A375 (cell line): ENCODE data around the gene CTSH. TPM values are rescaled to one million over a fixed set of nuclear protein-coding genes. Genes with fewer than 3 reads are reported as not detected.

ENCODE experiments used
- small RNA-seq: library from RNA; depleted of rRNA; stranded (forward); fragments of <200 nt; gene quantifications from one replicate; pipeline ENCODE3, GENCODE V24; 2014
- total RNA-seq: library from RNA; depleted of rRNA; stranded (reverse); fragments of >200 nt; shearing (Covaris generic); gene quantifications from 2 replicates; pipeline ENCODE4 v1.2.3, GENCODE V29; 2014; rRNA removed

Gene CTSH
- 17.2 and 34.3 TPM in 2 replicates for total RNA-seq

DNA sequence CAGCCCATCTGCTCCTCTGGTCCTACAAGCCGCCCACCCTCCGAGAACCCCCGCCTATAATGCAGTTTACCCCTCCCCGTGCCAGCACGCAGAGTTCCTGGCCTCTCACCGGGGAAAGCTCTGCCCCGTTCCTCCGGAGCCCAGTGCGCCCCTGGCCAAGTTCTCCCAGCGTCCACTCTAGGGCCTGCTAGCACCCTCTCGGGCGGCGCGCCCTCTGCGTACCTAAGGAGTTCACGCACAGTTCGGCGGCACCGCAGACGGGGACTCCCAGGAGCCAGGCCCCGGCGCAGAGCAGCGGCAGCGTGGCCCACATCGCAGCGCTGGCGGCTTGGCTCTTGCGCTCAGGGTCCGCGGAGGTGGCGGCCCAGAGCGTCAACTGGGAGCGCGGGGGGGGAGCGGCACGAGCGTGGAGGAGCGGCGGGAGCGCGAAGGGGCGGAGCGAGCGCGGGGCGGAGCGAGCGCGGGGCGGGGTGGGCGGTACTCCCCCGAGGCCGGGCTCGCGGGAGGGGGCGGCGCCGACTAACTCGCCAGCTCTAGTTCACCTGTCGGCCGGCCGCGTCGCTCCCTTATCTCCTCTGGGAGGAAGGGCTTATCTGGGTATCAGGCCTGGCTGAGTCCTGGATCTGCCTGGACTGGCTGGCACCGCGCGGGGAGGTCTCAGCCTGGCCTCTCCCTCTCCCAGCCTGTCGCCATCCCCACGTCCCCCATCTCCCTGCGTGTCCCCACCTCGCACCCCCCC is at the start of gene CTSH:
CTSH (minus strand) TSS at position 378 of the 739 bp plus-strand sequence; CDS start at position 313, 65 bp downstream.

GRCh38 chr15:78872155-78872971 is 72.5 kb downstream of the CTSH start, which contains the start of gene MORF4L1:
TSS of gene MORF4L1 (plus strand) at chr15:78872890. CDS start at chr15:78873018, 128 bp downstream.

Small RNA genes within 50 kb of the gene (small RNA-seq; reads per million reads assigned to genes)
- gene RNU6-415P, result not detected

Other genes with a start within 250 kb of the CTSH start
- gene ADAMTS7, start 133.6 kb downstream of the CTSH start, total RNA-seq, result 2.0 and 2.3 TPM in 2 replicates
- gene MORF4L1, start 72.2 kb downstream of the CTSH start, total RNA-seq, result 327 and 361 TPM in 2 replicates
- 0.45 and 1.5 TPM in 2 replicates for gene RASGRF1, start 145.7 kb upstream of the CTSH start, total RNA-seq